Activated CD4-positive, alpha-beta T cell treated with anti-CD3 and anti-CD28 coated beads, Interleukin-2, Interleukin-6, amounts not matched to agents 100 ng/mL and 50 ng/mL, durations not matched to agents 16 hours and 8 hours (primary cell): ENCODE results near the gene KDM1A.
"Not testable (repeated sequence)": the region's sequence is repeated elsewhere in the genome, so short reads cannot be mapped to it uniquely, and the experiment has no call there.

Source experiments
- DNase-seq: peaks from one replicate; pipeline ENCODE4 v3.0.0-alpha.2; 2020

KDM1A gene

DNA sequence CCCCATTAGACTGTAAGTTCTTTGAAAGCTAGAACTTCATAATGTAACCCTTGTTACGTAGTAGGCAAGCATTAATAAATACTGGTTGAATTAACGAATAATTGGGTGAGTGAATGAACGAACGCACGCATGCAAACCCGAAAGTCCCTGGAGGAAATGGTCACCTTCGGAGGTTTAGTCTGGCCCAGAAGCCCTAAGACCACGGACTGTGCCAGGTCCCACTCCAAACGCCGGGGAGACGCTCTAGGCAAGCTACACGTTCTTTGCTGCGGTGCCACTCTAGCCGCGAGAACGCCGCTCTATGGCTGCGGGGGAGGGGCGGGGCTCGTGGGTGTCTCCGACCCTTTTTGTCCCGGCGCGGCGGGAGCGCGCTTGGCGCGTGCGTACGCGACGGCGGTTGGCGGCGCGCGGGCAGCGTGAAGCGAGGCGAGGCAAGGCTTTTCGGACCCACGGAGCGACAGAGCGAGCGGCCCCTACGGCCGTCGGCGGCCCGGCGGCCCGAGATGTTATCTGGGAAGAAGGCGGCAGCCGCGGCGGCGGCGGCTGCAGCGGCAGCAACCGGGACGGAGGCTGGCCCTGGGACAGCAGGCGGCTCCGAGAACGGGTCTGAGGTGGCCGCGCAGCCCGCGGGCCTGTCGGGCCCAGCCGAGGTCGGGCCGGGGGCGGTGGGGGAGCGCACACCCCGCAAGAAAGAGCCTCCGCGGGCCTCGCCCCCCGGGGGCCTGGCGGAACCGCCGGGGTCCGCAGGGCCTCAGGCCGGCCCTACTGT, at the start of gene KDM1A:
TSS of gene KDM1A (plus strand) at position 375 of the 769 bp plus-strand sequence. CDS start at position 504, 129 bp downstream.
- DNase-seq: peak; percentile 97

GRCh38 chr1:22970096-22970495, 49.2 kb upstream of the KDM1A start:
- no peak for DNase-seq

DNA sequence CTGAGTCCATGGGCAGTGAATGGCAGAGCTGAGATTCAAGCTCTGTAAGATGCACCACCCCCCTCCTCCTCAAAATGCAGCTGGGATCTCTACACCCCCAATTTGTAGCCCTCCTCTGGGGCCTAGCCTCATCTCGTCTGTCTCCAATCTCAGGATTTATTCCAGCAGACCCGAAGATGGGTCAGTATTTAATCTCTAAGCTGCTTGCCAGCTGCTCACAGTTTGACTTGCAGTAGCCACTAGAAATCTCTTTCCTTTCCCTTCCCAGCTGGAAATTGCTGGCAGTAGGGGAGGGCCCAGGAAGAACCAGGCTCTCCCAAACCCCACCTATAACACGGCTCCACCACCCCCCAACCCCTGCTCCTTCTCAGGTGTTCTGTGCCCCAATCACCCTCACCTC, 48.1 kb upstream of the KDM1A start:
- no peak for DNase-seq

- no peak for DNase-seq
Observed at GRCh38 chr1:22971611-22972405, 47.5 kb upstream of the KDM1A start.

DNA sequence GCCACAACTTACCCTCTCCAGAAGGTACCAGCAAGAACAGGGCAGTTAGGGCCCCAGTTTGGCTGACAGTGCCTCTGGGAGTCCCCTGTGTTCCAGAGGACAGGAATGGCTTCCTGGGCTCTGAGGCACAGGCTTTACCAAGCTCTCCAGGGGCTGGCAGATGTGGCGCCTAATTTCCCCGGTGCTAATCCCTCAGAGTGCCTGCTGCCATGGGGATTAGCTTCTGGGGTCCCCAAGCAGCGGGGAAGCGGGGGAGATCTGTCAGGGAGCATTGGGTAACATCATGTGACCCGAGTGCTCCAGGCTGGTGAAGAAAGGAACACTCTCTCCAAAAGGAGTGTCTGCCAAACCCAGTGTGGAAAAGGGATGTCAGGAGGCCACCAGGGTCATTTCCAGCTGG, 46.5 kb upstream of the KDM1A start, which contains the start of gene LACTBL1:
TSS of gene LACTBL1 (minus strand) at position 107 of the 400 bp plus-strand sequence. CDS start 550 bp downstream, outside the sequence.
- no peak for DNase-seq

DNA sequence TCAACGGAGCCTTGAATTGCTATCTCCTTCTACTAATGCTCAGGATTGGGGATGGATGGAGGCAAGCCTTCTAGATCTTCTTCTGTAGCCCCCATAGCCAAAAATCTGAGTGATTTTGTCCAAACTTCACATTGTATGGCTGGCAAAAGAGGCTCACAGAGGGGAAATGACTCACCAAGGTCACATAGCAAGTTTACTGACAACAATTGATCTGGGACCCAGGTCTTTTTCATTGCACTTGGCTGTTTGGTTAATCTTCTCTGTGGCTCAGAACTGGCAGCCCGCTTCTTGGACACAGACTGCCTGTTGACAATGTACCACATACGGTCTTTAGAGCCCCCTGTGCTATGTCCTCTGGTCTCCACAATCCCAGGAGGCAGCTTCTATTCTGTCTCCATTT, 43.6 kb upstream of the KDM1A start:
- DNase-seq: no peak

DNA sequence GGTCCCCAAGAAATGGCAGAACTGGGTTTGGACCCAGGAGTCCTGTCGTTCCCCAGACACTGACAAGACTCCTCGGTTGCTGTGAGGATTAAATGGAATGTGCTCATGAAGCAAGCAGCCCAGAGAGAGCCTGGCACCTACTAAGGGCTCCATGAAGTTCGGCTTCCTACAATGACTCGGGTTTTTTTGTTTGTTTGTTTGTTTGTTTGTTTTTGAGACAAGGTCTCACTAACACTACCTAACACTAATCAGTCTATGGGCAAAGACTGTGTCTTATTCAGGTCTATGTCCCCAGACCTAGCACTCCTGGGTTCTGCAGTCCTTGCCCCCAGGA, 43.2 kb upstream of the KDM1A start:
- DNase-seq: no peak

DNA sequence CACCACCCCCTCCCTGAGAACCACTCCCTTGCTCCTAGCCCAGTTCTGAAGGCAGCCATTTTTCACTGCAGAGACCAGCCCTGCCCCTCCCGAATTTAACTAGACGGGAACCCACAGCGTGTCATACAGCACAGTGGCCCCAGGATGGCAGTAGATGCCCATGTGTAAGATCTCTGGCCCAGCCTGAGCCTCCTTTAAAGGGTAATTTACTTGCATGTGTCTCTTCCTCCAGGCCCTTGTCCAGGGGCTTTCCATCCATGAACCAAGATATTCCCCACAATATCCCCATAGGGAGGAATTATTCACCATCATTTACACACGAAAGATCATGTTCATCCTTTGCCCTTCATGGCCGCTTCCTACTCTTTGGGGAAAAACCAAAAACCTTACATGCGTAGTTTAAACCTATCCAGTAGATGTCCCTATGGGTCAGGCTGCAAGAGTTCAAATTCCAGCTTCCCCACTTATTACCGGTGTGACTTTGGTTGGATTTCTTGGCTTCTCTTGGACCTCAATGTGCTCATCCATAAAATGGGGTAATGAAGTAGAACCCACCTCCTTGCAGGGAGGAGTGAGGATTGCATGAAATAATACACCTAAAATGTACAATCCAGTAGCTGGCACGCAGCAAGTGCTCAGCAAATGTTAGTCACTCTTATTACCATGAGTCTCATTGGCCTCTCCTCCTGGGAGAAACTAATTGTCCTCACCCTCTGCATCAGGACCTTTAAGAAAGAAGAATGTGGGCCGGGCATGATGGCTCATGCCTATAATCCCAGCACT, 42.6 kb upstream of the KDM1A start:
- DNase-seq: peak; percentile 72

DNA sequence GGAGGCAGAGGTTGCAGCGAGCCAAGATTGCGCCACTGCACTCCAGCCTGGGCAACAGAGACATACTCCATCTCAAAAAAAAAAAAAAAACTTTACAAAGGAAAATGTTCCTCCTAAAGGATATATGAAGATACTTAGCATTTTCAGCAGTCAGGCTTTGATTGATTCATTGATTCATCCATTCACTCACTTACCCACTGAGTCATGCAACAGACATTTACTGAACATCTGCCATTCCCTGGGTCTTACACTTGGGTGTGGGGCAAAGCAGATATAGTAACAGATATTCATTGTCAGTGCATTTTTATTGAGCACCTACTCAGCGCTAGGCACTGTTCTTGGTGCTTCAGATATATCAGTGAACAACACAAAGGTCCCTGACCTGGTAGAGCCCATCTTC, 41.0 kb upstream of the KDM1A start:
- no peak for DNase-seq

GRCh38 chr1:22980471-22980790, 38.8 kb upstream of the KDM1A start:
- DNase-seq: not testable (repeated sequence)

DNA sequence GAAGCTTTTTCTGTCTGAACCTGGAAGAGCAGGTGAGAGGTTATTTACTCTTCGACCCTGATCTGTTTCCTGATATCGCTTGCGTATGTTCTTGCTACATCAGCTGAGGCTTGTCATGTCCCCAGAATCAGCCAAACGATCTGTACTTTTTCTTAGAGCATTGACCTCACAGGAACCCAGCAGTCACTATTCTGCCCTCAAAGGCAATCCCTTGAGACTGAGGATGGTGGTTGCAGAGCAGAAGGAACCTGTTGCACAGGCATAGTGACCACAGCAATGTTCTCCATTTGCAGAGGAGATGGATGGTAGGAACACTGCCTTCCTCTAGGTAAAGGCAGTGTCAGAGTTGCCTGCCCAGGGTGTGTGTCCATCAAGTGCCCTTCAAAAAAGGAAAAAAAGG, 35.3 kb upstream of the KDM1A start:
- no peak for DNase-seq

- DNase-seq: not testable (repeated sequence)
Observed at GRCh38 chr1:22992384-22992783, 26.9 kb upstream of the KDM1A start.

- DNase-seq: not testable (repeated sequence)
Observed at GRCh38 chr1:22993220-22993795, 26.0 kb upstream of the KDM1A start.

DNA sequence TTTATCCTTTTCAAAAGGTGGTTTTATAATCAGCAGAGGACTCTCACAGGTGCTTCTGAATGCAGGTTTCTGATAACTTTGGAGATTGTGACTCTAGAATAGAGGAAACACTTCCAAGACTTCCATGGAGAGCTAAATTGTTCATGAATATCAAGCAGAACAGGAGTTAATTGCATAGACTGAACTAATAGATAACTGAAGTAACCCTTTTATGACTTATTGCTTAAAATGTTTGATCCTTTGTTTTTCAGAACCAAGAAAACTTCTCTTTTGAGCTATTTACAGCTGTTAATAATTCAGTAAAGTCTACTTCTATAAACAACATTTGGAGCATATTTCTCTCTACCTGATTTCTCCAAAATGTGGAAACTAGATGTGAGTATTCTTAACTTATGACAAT, 23.5 kb upstream of the KDM1A start:
- DNase-seq: no peak

GRCh38 chr1:22997528-22997927, 21.7 kb upstream of the KDM1A start:
- not testable (repeated sequence) for DNase-seq

- not testable (repeated sequence) for DNase-seq
Observed at GRCh38 chr1:23000133-23000532, 19.1 kb upstream of the KDM1A start.

- not testable (repeated sequence) for DNase-seq
Observed at GRCh38 chr1:23002218-23002617, 17.1 kb upstream of the KDM1A start.

GRCh38 chr1:23004112-23004511, 15.2 kb upstream of the KDM1A start:
- DNase-seq: no peak

GRCh38 chr1:23004769-23005168, 14.5 kb upstream of the KDM1A start:
- not testable (repeated sequence) for DNase-seq

- DNase-seq: no peak
Observed at GRCh38 chr1:23007106-23007505, 12.2 kb upstream of the KDM1A start.

DNA sequence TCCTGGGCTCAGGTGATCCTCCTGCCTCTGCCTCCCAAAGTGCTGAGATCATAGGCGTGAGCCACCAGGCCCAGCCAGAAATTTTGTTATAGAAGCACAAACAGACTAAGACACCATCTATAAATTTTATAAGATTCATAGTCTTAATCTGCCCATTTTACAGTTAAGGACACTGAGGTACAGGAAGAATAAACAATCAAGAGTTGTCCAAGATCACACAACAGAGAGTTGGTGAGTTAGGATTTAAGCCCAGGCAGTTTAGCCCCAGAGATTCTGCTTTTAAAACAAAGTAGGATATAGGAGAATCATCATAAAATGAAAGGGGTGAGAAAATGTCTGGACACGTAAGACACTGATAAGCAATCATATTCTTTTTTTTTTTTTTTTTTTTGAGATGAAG, 10.4 kb upstream of the KDM1A start:
- DNase-seq: no peak

DNA sequence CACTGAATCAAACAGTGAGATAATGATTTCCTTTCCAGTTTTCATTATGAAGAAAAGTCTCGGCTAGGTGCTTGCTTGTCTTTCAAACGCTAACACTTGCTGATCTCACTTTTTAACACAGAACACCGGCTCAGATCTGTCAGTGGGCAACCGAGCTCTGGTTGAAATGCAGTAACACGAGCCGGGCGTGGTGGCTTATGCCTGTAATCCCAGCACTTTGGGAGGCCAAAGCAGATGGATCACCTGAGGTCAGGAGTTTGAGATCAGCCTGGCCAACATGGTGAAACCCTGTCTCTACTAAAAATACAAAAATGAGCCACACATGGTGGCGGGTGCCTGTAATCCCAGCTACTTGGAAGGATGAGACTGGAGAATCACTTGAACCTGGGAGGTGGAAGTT, 9.2 kb upstream of the KDM1A start:
- DNase-seq: not testable (repeated sequence)

DNA sequence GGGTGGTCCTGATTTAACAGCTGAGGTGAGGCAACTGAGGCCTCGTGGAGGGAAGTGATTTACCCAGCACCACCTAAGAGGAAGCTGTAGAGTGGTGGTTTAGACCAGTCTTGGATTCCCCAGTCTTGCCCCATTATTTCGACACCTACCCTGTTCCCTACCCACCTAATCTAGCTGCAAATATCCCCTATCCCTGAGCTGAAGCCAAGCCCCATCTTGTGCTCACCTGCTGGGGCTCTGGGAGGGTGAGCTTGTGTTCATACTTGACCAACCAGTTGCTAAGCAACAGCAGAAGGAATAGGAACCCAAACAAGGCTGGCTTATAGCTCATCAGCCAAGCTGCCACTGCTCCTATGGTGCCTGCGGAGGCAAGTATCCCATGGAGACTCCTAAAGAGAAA, 5.6 kb upstream of the KDM1A start:
- no peak for DNase-seq
